Duodenal mucosa (tissue), 2 donors: ENCODE results near the gene ALCAM.

Experiments used
- H3K27ac ChIP-seq: one replicate; pipeline ENCODE4 v1.7.0; 2013; ENCODE audit warnings: low read depth, low read length
- H3K27me3 ChIP-seq, 2 donors: one replicate each; pipeline ENCODE4 v1.7.0; 2013; ENCODE audit warnings: low read length in 2 of 2, control low read depth in 1 of 2; ENCODE audit not compliant: insufficient read depth in 2 of 2, control insufficient read depth in 1 of 2
- H3K36me3 ChIP-seq, 2 donors: one replicate each; pipeline ENCODE4 v1.7.0; 2013; ENCODE audit warnings: low read length in 2 of 2, control low read depth in 1 of 2; ENCODE audit not compliant: insufficient read depth in 2 of 2, control insufficient read depth in 1 of 2
- H3K4me1 ChIP-seq, 2 donors: one replicate each; pipeline ENCODE4 v1.7.0; 2013; ENCODE audit warnings: low read length in 2 of 2, control low read depth in 1 of 2; ENCODE audit not compliant: insufficient read depth in 2 of 2, control insufficient read depth in 1 of 2
- H3K4me3 ChIP-seq, 2 donors: one replicate each; pipeline ENCODE4 v1.7.0; 2013; ENCODE audit warnings: low read length in 2 of 2, low read depth in 1 of 2
- H3K9ac ChIP-seq, 2 donors: one replicate each; pipeline ENCODE4 v1.7.0; 2013; ENCODE audit warnings: low read length in 2 of 2, low read depth in 1 of 2
- H3K9me3 ChIP-seq, 2 donors: one replicate each; pipeline ENCODE4 v1.7.0; 2013; ENCODE audit warnings: low read length in 2 of 2, control low read depth in 1 of 2; ENCODE audit not compliant: control insufficient read depth in 1 of 2

Gene ALCAM

DNA sequence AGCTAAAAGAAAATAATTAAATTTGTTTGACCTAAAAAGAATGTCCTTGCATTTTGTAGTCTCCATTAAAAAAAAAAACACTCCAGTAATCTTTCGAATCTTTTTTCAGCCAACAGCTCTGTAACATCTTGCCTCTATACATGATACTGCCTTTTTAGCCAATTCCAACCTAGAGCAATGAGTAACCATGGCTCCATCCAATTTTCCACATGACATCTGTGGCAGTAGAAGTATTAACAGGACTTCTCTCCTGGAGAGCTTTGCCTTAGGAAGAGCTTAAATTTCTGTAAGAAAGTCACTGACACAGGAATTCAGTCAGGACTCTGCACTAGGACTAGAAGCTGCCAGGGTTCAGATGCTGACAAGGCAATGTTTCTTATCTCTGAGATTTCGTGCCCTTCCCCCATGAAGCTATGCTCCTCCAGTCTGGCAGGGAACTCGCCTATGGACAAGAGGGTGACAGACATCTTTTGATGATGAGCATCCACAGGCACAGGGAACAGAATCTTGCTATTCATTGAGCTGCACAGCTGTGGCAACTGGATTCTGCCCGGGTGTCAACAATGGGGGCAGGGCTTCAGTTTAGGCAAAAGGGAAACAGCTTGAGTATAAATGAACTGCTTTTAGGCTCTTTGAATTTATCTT lies 81.8 kb downstream of the ALCAM start:
- H3K4me3 ChIP-seq = no peak overlapping the region
- H3K9me3 ChIP-seq = no peaks in the 10 kb centered on the region
- H3K27me3 ChIP-seq = no peaks in the 10 kb centered on the region
- no peak overlapping the region for H3K9ac ChIP-seq
- H3K27ac ChIP-seq = no peak overlapping the region
- no peaks in the 10 kb centered on the region for H3K36me3 ChIP-seq
- H3K4me1 ChIP-seq = no peaks in the 10 kb centered on the region

DNA sequence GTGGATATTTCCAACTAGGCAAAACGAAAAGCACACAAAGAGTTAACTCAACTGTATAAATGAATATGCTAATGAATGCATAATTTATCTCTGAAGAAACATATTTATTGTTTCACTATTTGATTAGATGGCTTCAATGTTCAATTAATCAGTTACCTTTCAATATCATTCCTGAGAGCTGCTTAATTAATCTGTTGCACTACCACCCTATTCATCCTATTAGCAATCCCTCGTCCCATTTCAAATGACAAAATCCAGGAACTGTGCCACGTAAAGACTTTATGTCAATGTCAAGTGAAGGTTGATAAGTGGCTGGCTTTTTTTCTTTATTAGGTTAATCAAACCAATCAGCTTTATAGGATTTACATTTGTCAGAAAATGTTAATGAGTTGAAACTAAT lies 82.7 kb downstream of the ALCAM start:
- Histone ChIP-seq H3K27ac (no peak overlapping the region), H3K27me3 (no peaks in the 10 kb centered on the region), H3K9me3 (no peaks in the 10 kb centered on the region), H3K9ac (no peak overlapping the region), H3K4me1 (no peaks in the 10 kb centered on the region), H3K36me3 (no peaks in the 10 kb centered on the region), H3K4me3 (no peak overlapping the region)

DNA sequence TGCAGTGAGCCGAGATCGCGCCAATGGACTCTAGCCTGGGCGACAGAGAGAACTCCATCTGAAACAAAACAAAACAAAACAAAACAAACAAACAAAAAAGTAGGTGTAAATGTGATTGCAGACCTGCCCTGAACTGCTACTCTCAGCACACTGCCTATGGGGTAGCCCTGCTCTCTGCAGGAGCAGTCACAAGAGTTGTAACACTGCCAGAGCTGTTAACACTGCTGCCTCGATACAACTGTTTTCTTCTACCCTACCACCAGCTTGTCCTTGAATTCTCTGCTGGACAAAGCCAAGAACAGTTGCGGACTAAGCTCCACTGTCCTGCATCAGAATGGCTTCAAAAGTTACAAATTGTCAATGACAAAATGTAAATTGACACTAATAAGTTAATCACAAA lies 89.3 kb downstream of the ALCAM start:
- no peak overlapping the region for H3K9ac ChIP-seq
- no peaks in the 10 kb centered on the region for H3K4me1 ChIP-seq
- no peak overlapping the region for H3K27ac ChIP-seq

DNA sequence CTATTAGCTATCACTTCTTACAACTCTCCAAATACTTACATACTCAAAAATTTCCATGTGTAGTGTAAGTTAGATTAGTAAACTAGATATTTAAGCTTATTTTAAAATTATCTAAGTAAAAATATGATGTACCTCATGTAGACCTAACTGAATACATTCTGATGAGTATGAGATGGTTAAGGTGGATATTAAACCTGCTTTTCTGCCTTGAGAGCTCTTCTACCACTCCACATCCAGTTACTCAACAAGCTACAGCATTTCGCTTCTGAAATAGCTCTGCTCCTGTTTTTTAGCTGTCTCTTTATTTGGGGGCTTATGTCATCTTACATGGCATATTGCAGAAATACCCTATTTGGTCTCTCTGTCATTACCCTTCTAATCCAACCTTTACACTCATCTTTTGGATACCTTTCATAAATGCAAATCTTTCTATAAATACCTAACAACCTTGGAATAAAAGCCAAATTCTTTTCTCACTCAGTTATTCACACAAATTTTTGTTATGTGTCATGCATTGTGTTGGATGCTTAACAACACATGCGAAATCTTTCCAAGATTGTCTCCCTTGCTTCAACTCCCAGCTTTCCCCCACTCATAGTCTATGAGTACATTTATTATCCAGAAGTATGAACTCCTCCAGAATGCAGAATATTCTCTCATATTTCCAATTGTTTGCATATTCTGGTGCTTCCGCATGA lies 92.0 kb downstream of the ALCAM start:
- Histone ChIP-seq H3K36me3 (no peaks in the 10 kb centered on the region), H3K27me3 (no peaks in the 10 kb centered on the region), H3K9ac (no peak overlapping the region), H3K4me1 (no peaks in the 10 kb centered on the region), H3K4me3 (no peak overlapping the region), H3K9me3 (no peaks in the 10 kb centered on the region), H3K27ac (no peak overlapping the region)

More for the DNA sequence above, 89.3 kb downstream of the ALCAM start:
- H3K9me3 ChIP-seq = no peaks in the 10 kb centered on the region
- H3K4me3 ChIP-seq = no peak overlapping the region
- H3K27me3 ChIP-seq = no peaks in the 10 kb centered on the region
- no peaks in the 10 kb centered on the region for H3K36me3 ChIP-seq

DNA sequence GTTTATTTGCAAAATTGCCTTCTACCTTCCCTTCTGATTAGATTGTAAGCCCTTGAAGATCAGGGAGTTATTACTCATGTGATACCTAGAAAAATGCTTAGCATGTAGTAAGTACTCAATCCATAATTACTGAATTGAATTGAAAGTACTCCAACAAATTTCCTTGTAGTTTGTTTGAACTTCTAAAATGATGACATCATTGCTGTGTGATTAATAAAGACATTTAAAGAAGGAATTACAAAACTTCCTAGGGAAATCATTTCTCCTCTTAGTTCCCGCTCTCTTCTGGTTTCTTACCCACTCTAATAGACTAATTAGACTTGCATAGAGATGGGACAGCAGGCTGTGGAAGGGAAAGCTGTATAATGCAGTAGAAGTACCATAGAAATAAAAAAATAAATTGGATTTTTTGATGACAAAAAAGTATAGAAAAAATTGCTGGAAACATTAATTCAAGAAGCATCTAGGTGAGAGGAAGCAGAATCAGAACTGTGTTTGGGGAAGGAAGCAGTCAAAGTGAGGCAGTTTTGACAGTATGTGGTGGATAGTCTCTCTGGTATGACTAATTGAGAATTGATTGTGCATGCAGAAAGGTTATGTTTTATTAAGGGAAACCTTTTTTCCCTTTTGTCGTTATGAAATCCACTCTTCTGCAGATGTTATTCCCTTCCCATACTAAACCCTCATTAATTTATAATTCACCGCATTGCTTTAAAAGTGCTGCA lies 93.0 kb downstream of the ALCAM start:
- Histone ChIP-seq H3K4me3 (no peak overlapping the region), H3K9ac (no peak overlapping the region), H3K27me3 (no peaks in the 10 kb centered on the region), H3K27ac (no peak overlapping the region), H3K4me1 (no peaks in the 10 kb centered on the region), H3K9me3 (no peaks in the 10 kb centered on the region), H3K36me3 (no peaks in the 10 kb centered on the region)

DNA sequence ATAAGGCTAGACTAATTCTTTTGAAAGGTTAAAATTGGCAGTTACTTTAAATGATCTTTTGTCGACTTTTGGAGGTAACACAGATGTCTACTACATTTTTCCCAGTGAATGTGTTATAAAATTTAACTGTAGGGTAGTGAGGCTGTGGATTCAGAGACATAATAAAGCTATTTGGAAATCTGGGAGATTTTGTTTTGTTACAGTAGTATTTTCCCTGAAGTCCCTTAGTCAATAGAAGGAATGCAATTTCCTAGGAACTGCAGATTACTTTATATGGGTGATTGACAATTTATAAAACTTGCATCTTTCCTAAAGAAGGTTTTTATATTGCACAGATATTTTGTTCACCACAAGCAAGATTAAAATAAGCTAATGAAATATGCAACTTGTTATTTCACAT lies 96.9 kb downstream of the ALCAM start:
- H3K36me3 ChIP-seq = no peaks in the 10 kb centered on the region
- no peaks in the 10 kb centered on the region for H3K9me3 ChIP-seq
- no peak overlapping the region for H3K4me3 ChIP-seq
- H3K27ac ChIP-seq = no peak overlapping the region
- H3K27me3 ChIP-seq = no peaks in the 10 kb centered on the region
- H3K9ac ChIP-seq = no peak overlapping the region
- H3K4me1 ChIP-seq = no peaks in the 10 kb centered on the region

DNA sequence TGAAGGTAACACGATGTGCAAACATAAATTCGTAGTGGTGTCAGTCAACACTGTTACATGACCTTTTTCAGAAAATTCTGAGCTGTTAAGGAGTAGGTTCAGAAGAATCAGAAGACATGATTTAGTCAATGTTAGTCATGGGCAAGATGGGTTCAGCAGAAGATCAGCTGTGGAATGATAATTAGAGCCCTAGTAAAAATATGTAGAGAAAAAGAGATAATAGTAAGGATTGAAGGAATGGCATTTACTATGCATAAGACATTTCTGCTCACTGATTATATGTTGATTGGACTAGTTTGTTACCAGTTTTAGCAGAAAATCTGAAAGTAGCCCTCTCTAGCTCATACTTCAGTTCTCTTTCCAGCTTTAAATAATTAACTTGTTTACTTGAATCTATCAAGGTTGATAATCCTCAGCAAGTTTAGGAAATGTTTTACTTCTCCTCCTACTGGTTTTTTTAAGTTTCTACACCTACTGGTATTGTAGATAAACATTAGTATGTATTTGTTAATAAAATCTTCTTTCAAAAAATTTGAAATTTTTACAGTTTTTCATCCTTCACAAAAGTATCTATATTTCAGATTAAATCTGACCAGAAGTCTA lies 98.6 kb downstream of the ALCAM start:
- no peaks in the 10 kb centered on the region for H3K4me1 ChIP-seq
- H3K9ac ChIP-seq = no peak overlapping the region
- no peaks in the 10 kb centered on the region for H3K36me3 ChIP-seq
- H3K4me3 ChIP-seq = no peak overlapping the region
- H3K9me3 ChIP-seq = no peaks in the 10 kb centered on the region
- no peaks in the 10 kb centered on the region for H3K27me3 ChIP-seq
- no peak overlapping the region for H3K27ac ChIP-seq

DNA sequence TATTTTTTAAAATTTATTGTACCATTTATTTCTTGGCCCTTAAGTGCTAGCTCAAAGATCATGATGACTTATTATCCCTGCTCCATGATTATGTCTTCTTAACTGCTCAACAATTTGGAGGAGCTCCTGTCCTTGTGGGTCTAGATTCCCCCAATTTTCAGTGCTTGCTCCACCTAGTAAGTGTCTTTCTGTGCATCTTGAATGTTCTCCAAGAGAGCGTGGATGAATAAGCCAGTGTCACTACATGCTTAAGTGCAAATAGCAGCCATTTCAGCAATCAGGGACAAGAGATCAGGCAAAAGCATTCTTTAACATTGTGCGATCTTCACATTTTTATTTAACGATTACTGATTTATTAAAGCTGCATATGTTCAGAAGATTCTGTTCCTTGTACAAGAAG lies 99.4 kb downstream of the ALCAM start:
- Histone ChIP-seq H3K27me3 (no peaks in the 10 kb centered on the region), H3K9me3 (no peaks in the 10 kb centered on the region), H3K27ac (no peak overlapping the region), H3K36me3 (no peaks in the 10 kb centered on the region), H3K9ac (no peak overlapping the region), H3K4me1 (no peaks in the 10 kb centered on the region), H3K4me3 (no peak overlapping the region)

DNA sequence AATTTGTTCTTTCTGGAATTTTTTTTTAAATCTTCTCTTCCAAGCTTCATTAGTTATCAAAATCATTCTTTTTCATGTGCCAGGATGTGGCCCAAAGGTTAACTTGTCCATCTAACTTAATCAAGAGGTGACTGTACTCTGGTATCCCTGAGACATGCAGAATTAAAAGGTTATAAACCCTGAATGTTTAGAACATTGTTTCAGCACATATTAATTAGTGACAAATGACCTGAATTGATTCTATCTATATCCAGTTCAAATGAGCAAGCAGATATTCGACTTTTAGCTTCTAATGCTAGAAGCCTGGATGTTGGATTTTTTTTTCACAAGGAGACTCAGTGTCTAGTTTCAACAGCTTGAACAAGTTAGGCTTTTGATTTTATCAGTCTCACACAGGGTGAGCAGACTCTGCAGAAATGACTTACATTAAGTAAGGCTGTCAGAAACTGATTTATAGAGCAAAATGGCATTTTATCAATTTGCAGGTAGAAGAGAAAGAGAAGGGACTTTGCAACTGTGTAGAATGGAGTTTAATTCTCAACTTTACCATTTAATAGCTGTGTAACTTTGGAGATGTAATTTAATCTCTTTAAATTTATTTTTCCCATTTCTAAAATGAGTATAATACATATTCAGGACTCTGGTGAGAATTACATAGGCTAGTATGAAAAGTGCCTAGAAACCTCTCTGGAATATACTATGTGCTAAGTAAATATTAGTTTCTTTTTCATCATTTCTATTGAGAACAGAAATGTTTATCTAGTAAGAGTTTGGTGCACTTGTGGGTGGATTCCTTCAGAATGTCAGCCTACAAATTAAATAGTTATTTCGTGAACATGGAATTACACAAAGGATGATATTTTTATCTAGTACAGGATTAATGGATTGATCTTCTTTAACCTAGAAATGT lies 100.0 kb downstream of the ALCAM start:
- Histone ChIP-seq H3K4me3 (no peak overlapping the region), H3K36me3 (no peaks in the 10 kb centered on the region), H3K9ac (no peak overlapping the region), H3K9me3 (no peaks in the 10 kb centered on the region), H3K27ac (no peak overlapping the region), H3K4me1 (no peaks in the 10 kb centered on the region), H3K27me3 (no peaks in the 10 kb centered on the region)
